B cell (primary cell): ENCODE measurements around the gene SENP2. TPM values are rescaled to one million over a fixed set of nuclear protein-coding genes. Genes with fewer than 3 reads are reported as not detected.
"Not testable (repeated sequence)": the region's sequence is repeated elsewhere in the genome, so short reads cannot be mapped to it uniquely, and the experiment has no call there.

Source experiments
- ATAC-seq: fragments of 200-7000 bp; cut with Tn5 transposase; one replicate; pipeline ENCODE4 v1.10.0; 2021; ENCODE audit warnings: low read depth, mild to moderate bottlenecking, moderate number of reproducible peaks, moderate library complexity
- CTCF ChIA-PET: fragments of 350-600 bp; sonication (Branson Sonifier 250); formaldehyde crosslinking; loops from one replicate; lab custom pipeline; 2021; ENCODE audit warnings: antibody characterized with exemption, inconsistent platforms; lab: Charles Lee
- POLR2A ChIA-PET: fragments of 350-600 bp; sonication (Branson Sonifier 250); formaldehyde crosslinking; loops from one replicate; lab custom pipeline; 2021; ENCODE audit warnings: antibody characterized with exemption; lab: Charles Lee
- DNase-seq: peaks from one replicate; pipeline ENCODE4 v3.0.0; 2013
- H2AFZ ChIP-seq: 2 replicates; pipeline ENCODE4 v1.6.1; 2012; ENCODE audit warnings: mild to moderate bottlenecking, low read depth, low read length; ENCODE audit not compliant: insufficient read depth, poor library complexity, severe bottlenecking
- H3K27ac ChIP-seq, 2 donors: 1 replicate in 1 of 2; 2 replicates in 1 of 2; pipeline ENCODE4 v1.5.1; 2012 to 2013; ENCODE audit warnings: low read length in 2 of 2, mild to moderate bottlenecking in 2 of 2, moderate library complexity in 1 of 2
- H3K27me3 ChIP-seq, 4 experiments: fragments of 200-600 bp in 1 of 4; sonication (generic) in 1 of 4; replicated peaks in 1 of 4; 1 replicate in 2 of 4; 2 replicates in 2 of 4; pipeline versions ENCODE4 v1.6.1 to v1.7.0; 2013 to 2016; ENCODE audit warnings: low read length in 3 of 4, mild to moderate bottlenecking in 2 of 4, mixed read lengths in 1 of 4, moderate library complexity in 1 of 4; ENCODE audit not compliant: insufficient read depth in 4 of 4, control insufficient read depth in 3 of 4; ENCODE audit errors: control extremely low read depth in 1 of 4
- H3K36me3 ChIP-seq, 2 experiments: replicated peaks in 1 of 2; 1 replicate in 1 of 2; 2 replicates in 1 of 2; pipeline versions ENCODE4 v1.6.1 to v1.7.1; 2013; ENCODE audit warnings: low read length in 1 of 2; ENCODE audit not compliant: insufficient read depth in 2 of 2, control insufficient read depth in 1 of 2; ENCODE audit errors: control extremely low read depth in 1 of 2, extremely low read depth in 1 of 2
- H3K4me1 ChIP-seq, 2 donors: fragments of 200-600 bp in 1 of 2; sonication (generic) in 1 of 2; 1 replicate in 1 of 2; 2 replicates in 1 of 2; pipeline versions ENCODE4 v1.5.1 to v1.6.1; 2013 to 2017; ENCODE audit warnings: low read length in 2 of 2; ENCODE audit not compliant: control insufficient read depth in 2 of 2, insufficient read depth in 2 of 2
- H3K4me2 ChIP-seq: replicated peaks from 2 replicates; pipeline ENCODE3; 2012; ENCODE audit warnings: mild to moderate bottlenecking, low read depth, low read length; ENCODE audit not compliant: poor library complexity, severe bottlenecking
- H3K4me3 ChIP-seq, 5 experiments: fragments of 200-600 bp in 1 of 5; sonication (generic) in 1 of 5; 1 replicate in 3 of 5; 2 replicates in 2 of 5; pipeline versions ENCODE4 v1.5.1 to v1.7.0; 2011 to 2016; ENCODE audit warnings: low read length in 4 of 5, mild to moderate bottlenecking in 4 of 5, low read depth in 2 of 5, control low read depth in 1 of 5, moderate library complexity in 1 of 5; ENCODE audit not compliant: insufficient read depth in 1 of 5; ENCODE audit errors: control extremely low read depth in 1 of 5, extremely low read depth in 1 of 5
- H3K79me2 ChIP-seq: fragments of 200-600 bp; sonication (generic); one replicate; pipeline ENCODE4 v1.6.0; 2016; ENCODE audit warnings: low read length; ENCODE audit not compliant: control insufficient read depth, insufficient read depth
- H3K9ac ChIP-seq: fragments of 200-600 bp; sonication (generic); 2 replicates; pipeline ENCODE4 v1.6.1; 2017; ENCODE audit warnings: mild to moderate bottlenecking, low read length, moderate library complexity
- H3K9me3 ChIP-seq, 3 donors: one replicate each; pipeline versions ENCODE4 v1.6.1 to v1.7.1; 2013; ENCODE audit warnings: low read length in 2 of 3; ENCODE audit not compliant: control insufficient read depth in 2 of 3, insufficient read depth in 1 of 3; ENCODE audit errors: control extremely low read depth in 1 of 3
- H4K20me1 ChIP-seq: 2 replicates; pipeline ENCODE4 v1.6.0; 2012; ENCODE audit warnings: mild to moderate bottlenecking, low read length; ENCODE audit not compliant: insufficient read depth, control insufficient read depth, poor library complexity, severe bottlenecking
- H3K27ac Mint-ChIP-seq: one replicate; pipeline ENCODE4 v1.8.0; 2021; ENCODE audit warnings: mixed read lengths
- H3K27me3 Mint-ChIP-seq: one replicate; pipeline ENCODE4 v1.8.0; 2021; ENCODE audit warnings: mixed read lengths
- H3K4me1 Mint-ChIP-seq: one replicate; pipeline ENCODE4 v1.8.0; 2021; ENCODE audit warnings: mixed read lengths
- H3K4me3 Mint-ChIP-seq: one replicate; pipeline ENCODE4 v1.8.0; 2021; ENCODE audit warnings: mixed read lengths
- H3K9me3 Mint-ChIP-seq: one replicate; pipeline ENCODE4 v1.8.0; 2022; ENCODE audit warnings: mixed read lengths; ENCODE audit not compliant: insufficient read depth
- EZH2 ChIP-seq: IDR thresholded peaks from 2 replicates; pipeline ENCODE4 v1.6.1; 2012; ENCODE audit warnings: borderline replicate concordance, low read depth, mild to moderate bottlenecking, moderate library complexity, low read length; ENCODE audit not compliant: insufficient read depth, poor library complexity, severe bottlenecking
- WGBS: methylation state at CpG from one replicate; pipeline ENCODE4 v1.1.5; 2013; ENCODE audit warnings: missing lambda C conversion rate; ENCODE audit not compliant: insufficient coverage; 5-methylcytosine and 5-hydroxymethylcytosine counted together
- intact Hi-C: fragments of 100-400 bp; cut with micrococcal nuclease; formaldehyde crosslinking; loops from one replicate; pipeline ENCODE4 v1.10.0; 2022
- polyA plus RNA-seq: library from polyadenylated mRNA; depleted of rRNA; stranded (reverse); fragments of >200 nt; gene quantifications from 2 replicates; pipeline ENCODE4 v1.2.3, GENCODE V29; 2012
- total RNA-seq, 2 donors: library from RNA; stranded (reverse); fragments of 120-200 nt in 1 of 2; gene quantifications; 1 replicate in 1 of 2; 2 replicates in 1 of 2; pipeline versions ENCODE4 v1.2.3 to v1.2.4, GENCODE V29; 2013 to 2022
- TF ChIP-seq, protein P1 (sequence below): fragments of 200-600 bp; IDR thresholded peaks from one replicate; pipeline ENCODE4 v1.8.0; 2022; ENCODE audit warnings: antibody characterized with exemption, mild to moderate bottlenecking

SENP2 gene
- total and polyA plus RNA-seq, 2 donors (not counting 1 experiment from before 2014, with no cell fraction given), result 7.2 to 43.4 TPM

GRCh38 chr3:185632996-185633395 lies 46.9 kb downstream of the SENP2 start:
- no peaks in the 10 kb centered on the region for H3K27me3 ChIP-seq
- DNase-seq (no peak), ATAC-seq (no peak)
- ChIA-PET POLR2A (no interaction called here), CTCF (no interaction called here)
- H3K79me2 ChIP-seq, result no peaks in the 10 kb centered on the region
- no peak overlapping the region for H3K4me2 ChIP-seq
- intact Hi-C loops, result no loop called here
- no peak overlapping the region for H3K4me3 ChIP-seq
- H3K27ac ChIP-seq, result no peak overlapping the region
- H3K9ac ChIP-seq, result no peak overlapping the region
- no peaks in the 10 kb centered on the region for H3K4me1 ChIP-seq
- Mint-ChIP-seq H3K27me3 (no peaks in the 10 kb centered on the region), H3K4me3 (no peak overlapping the region), H3K27ac (no peak overlapping the region), H3K9me3 (no peaks in the 10 kb centered on the region), H3K4me1 (no peaks in the 10 kb centered on the region)
- no peak for TF ChIP-seq EZH2
- TF ChIP-seq, protein P1, sequence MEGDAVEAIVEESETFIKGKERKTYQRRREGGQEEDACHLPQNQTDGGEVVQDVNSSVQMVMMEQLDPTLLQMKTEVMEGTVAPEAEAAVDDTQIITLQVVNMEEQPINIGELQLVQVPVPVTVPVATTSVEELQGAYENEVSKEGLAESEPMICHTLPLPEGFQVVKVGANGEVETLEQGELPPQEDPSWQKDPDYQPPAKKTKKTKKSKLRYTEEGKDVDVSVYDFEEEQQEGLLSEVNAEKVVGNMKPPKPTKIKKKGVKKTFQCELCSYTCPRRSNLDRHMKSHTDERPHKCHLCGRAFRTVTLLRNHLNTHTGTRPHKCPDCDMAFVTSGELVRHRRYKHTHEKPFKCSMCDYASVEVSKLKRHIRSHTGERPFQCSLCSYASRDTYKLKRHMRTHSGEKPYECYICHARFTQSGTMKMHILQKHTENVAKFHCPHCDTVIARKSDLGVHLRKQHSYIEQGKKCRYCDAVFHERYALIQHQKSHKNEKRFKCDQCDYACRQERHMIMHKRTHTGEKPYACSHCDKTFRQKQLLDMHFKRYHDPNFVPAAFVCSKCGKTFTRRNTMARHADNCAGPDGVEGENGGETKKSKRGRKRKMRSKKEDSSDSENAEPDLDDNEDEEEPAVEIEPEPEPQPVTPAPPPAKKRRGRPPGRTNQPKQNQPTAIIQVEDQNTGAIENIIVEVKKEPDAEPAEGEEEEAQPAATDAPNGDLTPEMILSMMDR, result no peak
- 93% methylated on average over 3 of the region's 4 CpGs for WGBS
- no peaks in the 10 kb centered on the region for H3K9me3 ChIP-seq
- no peak overlapping the region for H2AFZ ChIP-seq
- H3K36me3 ChIP-seq, result peaks cover 3 to 10% of the 10 kb centered on the region in 2 experiments
- H4K20me1 ChIP-seq, result no peaks in the 10 kb centered on the region

DNA sequence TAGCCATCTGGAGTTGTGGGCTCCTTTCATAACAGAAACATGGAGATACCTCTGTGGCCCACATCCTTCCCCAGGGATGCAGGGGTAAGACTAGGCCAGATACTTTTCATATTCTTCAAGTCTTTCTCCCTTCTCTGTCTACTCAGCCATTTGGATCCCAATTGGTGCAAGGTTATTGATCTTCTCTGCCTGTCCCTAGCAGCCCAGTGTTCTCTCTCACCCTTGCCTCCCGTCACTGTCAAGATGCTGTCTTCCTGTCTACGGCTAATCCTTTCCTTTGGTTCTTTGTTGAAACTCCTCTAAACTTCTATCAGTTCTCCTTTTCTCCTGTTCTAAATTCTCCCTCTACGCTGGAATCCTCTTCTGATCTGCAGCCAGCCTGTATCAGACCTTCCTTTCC lies 51.3 kb downstream of the SENP2 start:
- ATAC-seq, result no peak
- H3K4me3 ChIP-seq, result no peak overlapping the region
- H3K27ac ChIP-seq, result no peak overlapping the region
- Mint-ChIP-seq H3K4me3 (no peak overlapping the region), H3K9me3 (no peaks in the 10 kb centered on the region), H3K4me1 (no peaks in the 10 kb centered on the region), H3K27ac (no peak overlapping the region), H3K27me3 (no peaks in the 10 kb centered on the region)
- H3K9me3 ChIP-seq, result no peaks in the 10 kb centered on the region
- TF ChIP-seq, protein P1, result no peak
- TF ChIP-seq EZH2, result no peak
- H3K9ac ChIP-seq, result no peak overlapping the region
- no peak overlapping the region for H3K4me2 ChIP-seq
- no peak overlapping the region for H2AFZ ChIP-seq
- intact Hi-C loops, result no loop called here
- WGBS, result 92% methylated on average over 2 of the region's 3 CpGs
- no peak for DNase-seq
- H3K27me3 ChIP-seq, result no peaks in the 10 kb centered on the region
- no peaks in the 10 kb centered on the region for H3K36me3 ChIP-seq
- no peaks in the 10 kb centered on the region for H3K4me1 ChIP-seq
- no peaks in the 10 kb centered on the region for H3K79me2 ChIP-seq
- CTCF ChIA-PET, result no interaction called here
- H4K20me1 ChIP-seq, result no peaks in the 10 kb centered on the region
- POLR2A ChIA-PET, result interaction anchor here (0.6 kb wide), 1 partner anchor 32 kb away, joined by 6 read pairs; no protein-coding TSS in a partner anchor

GRCh38 chr3:185638651-185639050 lies 52.6 kb downstream of the SENP2 start:
- H3K4me3 Mint-ChIP-seq, intact Hi-C loops, H3K4me3 ChIP-seq, H3K4me1 Mint-ChIP-seq, H4K20me1 ChIP-seq, H3K4me2 ChIP-seq, H3K9me3 ChIP-seq, H3K9ac ChIP-seq, H3K27me3 Mint-ChIP-seq, H3K79me2 ChIP-seq, H3K9me3 Mint-ChIP-seq, H3K27ac Mint-ChIP-seq, H3K27ac ChIP-seq, H3K4me1 ChIP-seq, H3K36me3 ChIP-seq, ATAC-seq, H3K27me3 ChIP-seq, POLR2A ChIA-PET, DNase-seq, H2AFZ ChIP-seq: not testable (repeated sequence)
- CTCF ChIA-PET, result interaction anchor here (1.0 kb wide), 1 partner anchor 14 kb away, joined by 3 read pairs; no protein-coding TSS in a partner anchor
- WGBS, result 97% methylated on average over 9 of the region's 11 CpGs
